ENCODE results near the gene S1PR1. TPM values are rescaled to one million over a fixed set of nuclear protein-coding genes. Genes with fewer than 3 reads are reported as not detected.

S1PR1 gene
- total and polyA plus RNA-seq, 4 donors = 35.2 to 130 (median 116) TPM

GRCh38 chr1:101276818-101277217 is 40.0 kb downstream of the S1PR1 start:
- no peak for DNase-seq
- Histone ChIP-seq H3K9ac (ENCODE audit: insufficient read depth in 1 of 2, low read length in 2 of 2) (no peak overlapping the region), H3K9me3 (ENCODE audit: control insufficient read depth in 4 of 4, insufficient read depth in 3 of 4, low read length in 3 of 4) (peaks cover 0 to 1% (median 0%) of the 10 kb centered on the region in 4 donors), H3K27ac (ENCODE audit: low read depth in 1 of 2, low read length in 1 of 2) (no peak overlapping the region), H3K4me1 (ENCODE audit: control insufficient read depth in 5 of 5, insufficient read depth in 5 of 5, low read length in 5 of 5) (peaks cover 0 to 19% (median 6%) of the 10 kb centered on the region in 5 donors), H3K36me3 (ENCODE audit: control insufficient read depth in 4 of 4, insufficient read depth in 4 of 4, low read length in 4 of 4) (no peaks in the 10 kb centered on the region), H3K27me3 (ENCODE audit: control insufficient read depth in 3 of 3, insufficient read depth in 3 of 3, low read length in 2 of 3) (no peaks in the 10 kb centered on the region), H3K4me3 (no peak overlapping the region)
- no peak for ATAC-seq (ENCODE audit: insufficient read depth, low FRiP score)
- 32 to 67% methylated on average over 6 of the region's 6 CpGs for WGBS, 2 donors
- no peak for TF ChIP-seq CTCF (IDR thresholded peaks at IDR 0.05; ENCODE audit: control extremely low read depth, extremely low read depth)

DNA sequence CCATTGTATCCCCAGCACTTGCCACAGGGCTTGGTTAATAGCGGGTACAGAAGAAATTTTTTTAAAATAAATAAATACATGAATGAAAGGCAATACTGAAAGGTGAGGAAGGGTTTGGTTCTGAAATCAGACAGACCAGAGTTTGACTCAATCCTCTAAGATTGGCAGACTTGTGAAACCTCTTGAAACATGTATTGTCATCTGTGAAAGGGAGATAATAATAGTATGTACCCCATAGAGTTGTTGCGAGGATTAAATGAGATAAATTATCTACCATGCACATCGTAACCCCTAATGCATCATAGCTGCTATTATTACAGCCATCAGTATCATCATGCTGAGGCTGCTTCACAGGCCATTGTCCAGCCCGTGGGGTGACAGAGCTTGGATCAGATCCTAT is 41.4 kb downstream of the S1PR1 start:
- Histone ChIP-seq H3K36me3 (ENCODE audit: control insufficient read depth in 4 of 4, insufficient read depth in 4 of 4, low read length in 4 of 4) (no peaks in the 10 kb centered on the region), H3K27me3 (ENCODE audit: control insufficient read depth in 3 of 3, insufficient read depth in 3 of 3, low read length in 2 of 3) (no peaks in the 10 kb centered on the region), H3K9me3 (ENCODE audit: control insufficient read depth in 4 of 4, insufficient read depth in 3 of 4, low read length in 3 of 4) (peaks cover 0 to 1% (median 0%) of the 10 kb centered on the region in 4 donors), H3K27ac (ENCODE audit: low read depth in 1 of 2, low read length in 1 of 2) (no peak overlapping the region), H3K9ac (ENCODE audit: insufficient read depth in 1 of 2, low read length in 2 of 2) (no peak overlapping the region), H3K4me3 (no peak overlapping the region), H3K4me1 (ENCODE audit: control insufficient read depth in 5 of 5, insufficient read depth in 5 of 5, low read length in 5 of 5) (peaks cover 3 to 33% (median 9%) of the 10 kb centered on the region in 5 donors)
- TF ChIP-seq CTCF (IDR thresholded peaks at IDR 0.05; ENCODE audit: control extremely low read depth, extremely low read depth) = no peak
- DNase-seq (no peak), ATAC-seq (ENCODE audit: insufficient read depth, low FRiP score) (no peak)
- 79 to 90% methylated on average over 4 of the region's 4 CpGs for WGBS, 2 donors

- no peak overlapping the region for H3K9ac ChIP-seq (ENCODE audit: insufficient read depth in 1 of 2, low read length in 2 of 2)
- no peak for TF ChIP-seq CTCF (IDR thresholded peaks at IDR 0.05; ENCODE audit: control extremely low read depth, extremely low read depth)
- H3K27ac ChIP-seq (ENCODE audit: low read depth in 1 of 2, low read length in 1 of 2) = peak overlapping the region in 1 of 2 donors; percentile 5
- DNase-seq = no peak
- 44 to 58% methylated on average over 3 of the region's 3 CpGs for WGBS, 2 donors
- H3K4me1 ChIP-seq (ENCODE audit: control insufficient read depth in 5 of 5, insufficient read depth in 5 of 5, low read length in 5 of 5) = peaks cover 3 to 40% (median 9%) of the 10 kb centered on the region in 5 donors
- no peak overlapping the region for H3K4me3 ChIP-seq
- no peak for ATAC-seq (ENCODE audit: insufficient read depth, low FRiP score)
- H3K36me3 ChIP-seq (ENCODE audit: control insufficient read depth in 4 of 4, insufficient read depth in 4 of 4, low read length in 4 of 4) = no peaks in the 10 kb centered on the region
- H3K9me3 ChIP-seq (ENCODE audit: control insufficient read depth in 4 of 4, insufficient read depth in 3 of 4, low read length in 3 of 4) = peaks cover 0 to 1% (median 0%) of the 10 kb centered on the region in 4 donors
- H3K27me3 ChIP-seq (ENCODE audit: control insufficient read depth in 3 of 3, insufficient read depth in 3 of 3, low read length in 2 of 3) = no peaks in the 10 kb centered on the region
Measured at GRCh38 chr1:101278845-101279244, 42.0 kb downstream of the S1PR1 start.

- ATAC-seq (ENCODE audit: insufficient read depth, low FRiP score) (no peak), DNase-seq (no peak)
Measured at GRCh38 chr1:101280049-101280592, 43.3 kb downstream of the S1PR1 start.

More at GRCh38 chr1:101280049-101280592, 43.3 kb downstream of the S1PR1 start:
- H3K4me1 ChIP-seq (ENCODE audit: control insufficient read depth in 5 of 5, insufficient read depth in 5 of 5, low read length in 5 of 5) = peaks cover 3 to 43% (median 9%) of the 10 kb centered on the region in 5 donors
- H3K36me3 ChIP-seq (ENCODE audit: control insufficient read depth in 4 of 4, insufficient read depth in 4 of 4, low read length in 4 of 4) = no peaks in the 10 kb centered on the region
- H3K4me3 ChIP-seq = no peak overlapping the region
- peaks cover 0 to 1% (median 0%) of the 10 kb centered on the region in 4 donors for H3K9me3 ChIP-seq (ENCODE audit: control insufficient read depth in 4 of 4, insufficient read depth in 3 of 4, low read length in 3 of 4)
- no peak for TF ChIP-seq CTCF (IDR thresholded peaks at IDR 0.05; ENCODE audit: control extremely low read depth, extremely low read depth)
- no peaks in the 10 kb centered on the region for H3K27me3 ChIP-seq (ENCODE audit: control insufficient read depth in 3 of 3, insufficient read depth in 3 of 3, low read length in 2 of 3)
- H3K9ac ChIP-seq (ENCODE audit: insufficient read depth in 1 of 2, low read length in 2 of 2) = no peak overlapping the region
- WGBS, 2 donors = 77 to 86% methylated on average over 1 of the region's 1 CpG
- no peak overlapping the region for H3K27ac ChIP-seq (ENCODE audit: low read depth in 1 of 2, low read length in 1 of 2)
